Naive B cell (primary cell): Measurements from ENCODE around the gene APPBP2. TPM values are rescaled to one million over a fixed set of nuclear protein-coding genes. Genes with fewer than 3 reads are reported as not detected.

ENCODE experiments used
- ATAC-seq, 2 donors: fragments of 150-1000 bp; cut with Tn5 transposase; 2 replicates each; pipeline ENCODE4 v1.10.0; 2021; ENCODE audit warnings: low read depth in 2 of 2, mild to moderate bottlenecking in 2 of 2, moderate library complexity in 2 of 2
- DNase-seq: peaks from one replicate; pipeline ENCODE4 v3.0.0; 2022
- H3K27ac Mint-ChIP-seq, 6 donors: one replicate each; pipeline ENCODE4 v1.8.0; 2020 to 2022; ENCODE audit warnings: mild to moderate bottlenecking in 6 of 6, mixed read lengths in 6 of 6, moderate library complexity in 5 of 6, inconsistent platforms in 2 of 6
- H3K27me3 Mint-ChIP-seq, 3 donors: one replicate each; pipeline ENCODE4 v1.8.0; 2021 to 2022; ENCODE audit warnings: mixed read lengths in 3 of 3, mild to moderate bottlenecking in 1 of 3
- H3K36me3 Mint-ChIP-seq, 2 donors: one replicate each; pipeline ENCODE4 v1.8.0; 2020 to 2022; ENCODE audit warnings: mixed read lengths in 2 of 2, inconsistent platforms in 1 of 2, mild to moderate bottlenecking in 1 of 2
- H3K4me1 Mint-ChIP-seq, 3 donors: one replicate each; pipeline ENCODE4 v1.8.0; 2020 to 2022; ENCODE audit warnings: mixed read lengths in 3 of 3, inconsistent platforms in 1 of 3, mild to moderate bottlenecking in 1 of 3, moderate library complexity in 1 of 3
- H3K4me3 Mint-ChIP-seq, 8 donors: one replicate each; pipeline ENCODE4 v1.8.0; 2020 to 2022; ENCODE audit warnings: mild to moderate bottlenecking in 8 of 8, mixed read lengths in 8 of 8, moderate library complexity in 8 of 8, inconsistent platforms in 2 of 8
- H3K9me3 Mint-ChIP-seq, 7 donors: one replicate each; pipeline ENCODE4 v1.8.0; 2020 to 2022; ENCODE audit warnings: mixed read lengths in 7 of 7, mild to moderate bottlenecking in 5 of 7, inconsistent platforms in 2 of 7, moderate library complexity in 1 of 7
- polyA plus RNA-seq, 6 donors: library from polyadenylated mRNA; unstranded; fragments of 300-500 nt; fragmentation: Illumina TruSeq; gene quantifications; one replicate each; pipeline ENCODE4 v1.2.3, GENCODE V29; 2021; ENCODE audit warnings: low read depth in 6 of 6

Gene APPBP2
- polyA plus RNA-seq, 6 donors from 2014 or later, result 17.1 to 31.5 (median 27.3) TPM

- Mint-ChIP-seq H3K36me3 (no peaks in the 10 kb centered on the region), H3K4me3 (no peak overlapping the region), H3K4me1 (no peaks in the 10 kb centered on the region), H3K27me3 (no peaks in the 10 kb centered on the region), H3K9me3 (peaks cover 0 to 11% (median 4%) of the 10 kb centered on the region in 7 donors), H3K27ac (no peak overlapping the region)
- ATAC-seq, result no peak
- no peak for DNase-seq
Measured at GRCh38 chr17:60548990-60549389, 22.9 kb upstream of the APPBP2 start.

- no peaks in the 10 kb centered on the region for H3K27me3 Mint-ChIP-seq
- no peaks in the 10 kb centered on the region for H3K9me3 Mint-ChIP-seq
- no peak for DNase-seq
- peak overlapping the region in 1 of 6 donors; percentile 6 for H3K27ac Mint-ChIP-seq
- H3K36me3 Mint-ChIP-seq, result no peaks in the 10 kb centered on the region
- H3K4me1 Mint-ChIP-seq, result no peaks in the 10 kb centered on the region
- no peak for ATAC-seq
- H3K4me3 Mint-ChIP-seq, result no peak overlapping the region
Measured at GRCh38 chr17:60545465-60546191, 19.6 kb upstream of the APPBP2 start.

GRCh38 chr17:60542071-60542470 is 16.0 kb upstream of the APPBP2 start:
- Mint-ChIP-seq H3K4me1 (no peaks in the 10 kb centered on the region), H3K27me3 (no peaks in the 10 kb centered on the region), H3K9me3 (no peaks in the 10 kb centered on the region), H3K4me3 (no peak overlapping the region), H3K36me3 (no peaks in the 10 kb centered on the region), H3K27ac (no peak overlapping the region)
- no peak for ATAC-seq
- DNase-seq, result no peak

DNA sequence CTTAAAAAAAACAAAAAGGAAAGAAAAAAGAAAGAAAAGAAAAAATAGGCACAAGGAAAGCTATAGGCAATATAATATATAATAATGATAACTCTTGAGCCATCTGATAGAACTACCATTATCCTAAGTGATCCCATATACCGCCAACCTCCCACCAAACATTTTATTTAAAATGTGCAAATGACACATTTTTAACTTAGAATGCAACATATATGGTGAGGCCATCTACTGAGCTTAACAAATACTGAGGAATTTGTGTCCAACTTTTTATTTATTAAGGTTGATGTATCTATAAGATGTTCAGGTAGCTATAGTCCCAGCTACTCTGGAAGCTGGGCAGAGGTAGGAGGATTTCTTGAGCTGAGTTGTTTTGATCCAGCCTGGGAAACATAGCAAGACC is 14.4 kb upstream of the APPBP2 start:
- ATAC-seq (no peak), DNase-seq (no peak)
- H3K9me3 Mint-ChIP-seq, result no peaks in the 10 kb centered on the region
- no peaks in the 10 kb centered on the region for H3K36me3 Mint-ChIP-seq
- H3K27ac Mint-ChIP-seq, result peak overlapping the region in 1 of 6 donors; percentile 78
- H3K4me3 Mint-ChIP-seq, result no peak overlapping the region
- H3K4me1 Mint-ChIP-seq, result no peaks in the 10 kb centered on the region
- H3K27me3 Mint-ChIP-seq, result no peaks in the 10 kb centered on the region

GRCh38 chr17:60539807-60540206 is 13.8 kb upstream of the APPBP2 start:
- Mint-ChIP-seq H3K9me3 (no peaks in the 10 kb centered on the region), H3K4me1 (no peaks in the 10 kb centered on the region), H3K4me3 (no peak overlapping the region), H3K27me3 (no peaks in the 10 kb centered on the region), H3K36me3 (no peaks in the 10 kb centered on the region), H3K27ac (peak overlapping the region in 1 of 6 donors; percentile 78)
- no peak for DNase-seq
- no peak for ATAC-seq

DNA sequence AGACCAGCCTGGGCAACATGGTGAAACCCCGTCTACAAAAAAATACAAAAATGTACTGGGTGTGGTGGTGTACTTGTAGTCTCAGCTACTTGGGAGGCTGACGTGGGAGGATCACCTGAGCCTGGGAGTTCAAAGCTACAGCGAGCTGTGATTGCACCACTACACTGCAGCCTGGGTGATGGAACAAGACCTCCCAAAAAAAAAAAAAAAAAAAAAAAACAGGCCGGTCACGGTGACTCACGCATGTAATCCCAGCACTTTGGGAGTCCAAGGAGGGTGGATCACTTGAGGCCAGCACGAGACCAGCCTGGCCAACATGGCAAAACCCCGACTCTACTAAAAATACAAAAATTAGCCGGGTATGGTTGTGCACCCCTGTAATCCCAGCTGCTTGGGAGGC is 12.7 kb upstream of the APPBP2 start:
- no peaks in the 10 kb centered on the region for H3K36me3 Mint-ChIP-seq
- DNase-seq (no peak), ATAC-seq (no peak)
- H3K9me3 Mint-ChIP-seq, result no peaks in the 10 kb centered on the region
- H3K4me1 Mint-ChIP-seq, result no peaks in the 10 kb centered on the region
- no peak overlapping the region for H3K27ac Mint-ChIP-seq
- H3K27me3 Mint-ChIP-seq, result no peaks in the 10 kb centered on the region
- H3K4me3 Mint-ChIP-seq, result no peak overlapping the region

DNA sequence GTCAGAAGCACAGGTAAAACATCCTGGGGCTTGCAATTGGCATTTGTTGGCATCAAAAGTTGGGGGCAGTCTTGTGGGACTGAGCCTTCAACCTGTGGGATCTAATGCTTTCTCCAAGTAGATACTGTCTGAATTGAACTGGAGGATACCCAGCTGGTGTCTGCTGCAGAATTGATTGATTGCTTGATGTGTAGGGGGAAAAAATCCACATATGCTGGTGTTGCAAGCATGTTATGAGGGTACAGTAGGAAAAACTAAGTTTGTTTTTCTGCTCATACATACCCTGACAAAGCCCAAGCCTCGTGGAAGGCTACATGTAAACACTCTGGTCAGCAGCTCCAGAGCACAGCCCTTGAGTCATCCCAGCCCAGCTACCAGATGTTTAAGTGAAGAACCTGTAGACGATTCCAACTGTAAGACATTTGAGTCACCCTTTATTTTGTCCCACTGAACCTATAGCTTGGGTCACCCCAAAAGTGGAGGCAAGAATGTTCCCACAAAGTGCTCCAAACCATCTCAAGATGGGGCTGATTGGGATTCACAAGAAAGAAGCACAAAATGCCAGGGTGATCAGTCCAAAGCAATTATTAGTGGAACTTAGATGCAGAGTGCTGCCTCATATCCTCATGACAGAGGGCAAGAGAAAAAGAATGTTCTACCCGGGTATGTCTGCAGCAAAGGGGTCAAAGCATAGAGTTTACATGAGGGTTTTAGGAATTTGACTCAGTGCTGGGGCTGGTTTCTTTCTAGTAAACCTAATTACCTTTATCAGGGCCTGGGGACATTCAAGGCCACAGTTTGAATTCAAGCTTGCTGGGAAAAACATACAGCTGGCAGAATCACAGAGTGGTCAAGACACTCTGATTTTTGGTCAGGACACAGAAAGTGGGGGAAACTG is 9.6 kb upstream of the APPBP2 start:
- H3K9me3 Mint-ChIP-seq, result no peaks in the 10 kb centered on the region
- H3K27me3 Mint-ChIP-seq, result no peaks in the 10 kb centered on the region
- DNase-seq (no peak), ATAC-seq (no peak)
- H3K36me3 Mint-ChIP-seq, result no peaks in the 10 kb centered on the region
- no peaks in the 10 kb centered on the region for H3K4me1 Mint-ChIP-seq
- no peak overlapping the region for H3K4me3 Mint-ChIP-seq
- peak overlapping the region in 1 of 6 donors; percentile 75 for H3K27ac Mint-ChIP-seq

GRCh38 chr17:60534613-60535157 is 8.6 kb upstream of the APPBP2 start:
- no peak for DNase-seq
- no peak for ATAC-seq
- Mint-ChIP-seq H3K9me3 (no peaks in the 10 kb centered on the region), H3K27me3 (no peaks in the 10 kb centered on the region), H3K4me1 (no peaks in the 10 kb centered on the region), H3K4me3 (no peak overlapping the region), H3K36me3 (no peaks in the 10 kb centered on the region), H3K27ac (no peak overlapping the region)

GRCh38 chr17:60534010-60534555 is 8.0 kb upstream of the APPBP2 start:
- Mint-ChIP-seq H3K27ac (no peak overlapping the region), H3K27me3 (no peaks in the 10 kb centered on the region), H3K36me3 (no peaks in the 10 kb centered on the region), H3K4me3 (no peak overlapping the region), H3K9me3 (no peaks in the 10 kb centered on the region), H3K4me1 (no peaks in the 10 kb centered on the region)
- no peak for DNase-seq
- no peak for ATAC-seq

DNA sequence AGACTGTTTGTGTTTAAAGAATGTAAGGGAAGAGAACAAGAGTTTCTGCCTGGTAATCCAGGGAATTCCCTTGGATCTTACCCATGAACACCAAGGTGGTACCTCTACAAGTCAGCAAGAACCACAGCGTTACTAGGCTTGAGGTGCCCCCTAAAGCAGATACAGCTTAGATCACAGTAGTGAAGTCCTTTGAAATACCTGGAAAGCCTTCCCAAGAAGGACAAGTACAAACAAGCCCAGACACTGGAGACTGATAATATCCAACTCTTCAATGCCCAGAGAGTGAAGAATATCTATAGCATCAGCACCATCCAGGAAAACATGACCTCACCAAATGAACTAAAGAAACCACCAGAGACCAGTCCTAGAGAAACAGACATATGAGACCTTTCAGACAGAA is 3.8 kb upstream of the APPBP2 start:
- Mint-ChIP-seq H3K27ac (no peak overlapping the region), H3K36me3 (no peaks in the 10 kb centered on the region), H3K27me3 (no peaks in the 10 kb centered on the region), H3K9me3 (no peaks in the 10 kb centered on the region), H3K4me1 (peaks cover 8 to 24% (median 17%) of the 10 kb centered on the region in 3 donors), H3K4me3 (no peak overlapping the region)
- ATAC-seq, result no peak
- DNase-seq, result no peak

DNA sequence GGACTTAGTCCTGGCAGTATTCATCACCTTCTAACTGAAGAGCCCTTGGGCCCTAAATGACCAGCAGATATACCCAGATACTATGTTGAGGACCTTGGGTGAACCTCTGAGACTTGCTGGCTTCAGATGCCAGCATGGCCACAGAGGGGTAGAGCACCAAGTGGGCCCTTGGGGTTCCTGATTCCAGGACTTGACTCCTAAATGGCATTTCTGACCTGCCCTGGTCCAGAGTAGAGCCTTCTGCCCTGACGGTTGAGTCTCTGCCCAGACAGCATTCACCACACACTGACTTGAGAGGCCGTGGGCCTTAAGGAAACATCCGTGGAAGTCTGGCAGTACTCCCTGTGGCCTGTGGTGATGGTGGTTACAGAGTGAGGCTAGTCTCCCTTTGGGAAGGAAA is 2.8 kb upstream of the APPBP2 start:
- H3K4me1 Mint-ChIP-seq, result peaks cover 11 to 33% (median 26%) of the 10 kb centered on the region in 3 donors
- peak overlapping the region in 1 of 8 donors; percentile 59 for H3K4me3 Mint-ChIP-seq
- no peaks in the 10 kb centered on the region for H3K9me3 Mint-ChIP-seq
- DNase-seq, result no peak
- no peak for ATAC-seq
- H3K36me3 Mint-ChIP-seq, result no peaks in the 10 kb centered on the region
- H3K27ac Mint-ChIP-seq, result peak overlapping the region in 1 of 6 donors; percentile 67
- H3K27me3 Mint-ChIP-seq, result no peaks in the 10 kb centered on the region

- no peaks in the 10 kb centered on the region for H3K27me3 Mint-ChIP-seq
- H3K4me1 Mint-ChIP-seq, result peaks cover 14 to 41% (median 35%) of the 10 kb centered on the region in 3 donors
- DNase-seq, result no peak
- no peaks in the 10 kb centered on the region for H3K9me3 Mint-ChIP-seq
- ATAC-seq, result no peak
- peak overlapping the region in 1 of 6 donors; percentile 29 for H3K27ac Mint-ChIP-seq
- H3K36me3 Mint-ChIP-seq, result no peaks in the 10 kb centered on the region
- H3K4me3 Mint-ChIP-seq, result peak overlapping the region in 6 of 8 donors; percentile 39 to 98 (median 46)
Measured at GRCh38 chr17:60527701-60528100, 1.7 kb upstream of the APPBP2 start.

- H3K4me1 Mint-ChIP-seq, result peaks cover 22 to 49% (median 44%) of the 10 kb centered on the region in 3 donors
Measured at GRCh38 chr17:60526726-60527125, 684 bp upstream of the APPBP2 start.

More at GRCh38 chr17:60526726-60527125, 684 bp upstream of the APPBP2 start:
- no peaks in the 10 kb centered on the region for H3K36me3 Mint-ChIP-seq
- DNase-seq, result no peak
- no peaks in the 10 kb centered on the region for H3K27me3 Mint-ChIP-seq
- H3K27ac Mint-ChIP-seq, result peak overlapping the region in 5 of 6 donors; percentile 98 to 99 (median 99)
- ATAC-seq, result no peak
- no peaks in the 10 kb centered on the region for H3K9me3 Mint-ChIP-seq
- peak overlapping the region; percentile 95 to 100 (median 98) for H3K4me3 Mint-ChIP-seq
